AG09309 (cell line): Measurements from ENCODE around the gene SNX4.
"Not testable (repeated sequence)": the region's sequence is repeated elsewhere in the genome, so short reads cannot be mapped to it uniquely, and the experiment has no call there.

Experiments used
- DNase-seq: peaks from one replicate; pipeline ENCODE4 v3.0.0-alpha.2; 2010; ENCODE audit warnings: low read depth
- H3K4me3 ChIP-seq: 2 replicates; pipeline ENCODE4 v1.5.1; 2011; ENCODE audit warnings: mild to moderate bottlenecking, low read depth, low read length, moderate library complexity; ENCODE audit not compliant: control insufficient read depth
- CTCF ChIP-seq: IDR thresholded peaks from 2 replicates; pipeline ENCODE4 v1.5.1; 2011; ENCODE audit warnings: mild to moderate bottlenecking, low read depth, low read length, inconsistent platforms; ENCODE audit not compliant: insufficient read depth, control insufficient read depth; ENCODE audit errors: missing control alignments

Gene SNX4

GRCh38 chr3:125482406-125482805 lies 37.6 kb downstream of the SNX4 start:
- no peak for TF ChIP-seq CTCF
- DNase-seq: no peak
- no peak overlapping the region for H3K4me3 ChIP-seq

DNA sequence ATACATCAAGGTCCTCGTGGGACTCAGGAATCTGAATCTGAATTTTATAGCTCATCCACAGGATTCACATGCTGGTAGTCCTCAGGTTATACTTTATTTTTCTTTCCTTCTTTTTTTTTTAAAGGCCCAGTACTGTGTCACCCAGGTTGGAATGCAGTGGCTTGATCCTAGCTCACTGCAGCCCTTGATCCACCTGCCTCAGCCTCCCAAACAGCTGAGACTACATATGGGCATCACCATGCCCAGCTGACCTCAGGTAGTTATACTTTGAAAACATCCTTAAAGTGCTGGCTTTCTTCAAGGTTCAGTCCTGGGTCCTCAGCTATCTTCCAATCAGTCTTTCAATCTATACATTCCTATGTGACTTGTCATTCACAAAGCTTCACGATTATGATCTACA lies 38.2 kb downstream of the SNX4 start:
- no peak overlapping the region for H3K4me3 ChIP-seq
- DNase-seq: no peak

GRCh38 chr3:125481375-125481759 lies 38.6 kb downstream of the SNX4 start:
- not testable (repeated sequence) for DNase-seq

More for the DNA sequence above, 38.2 kb downstream of the SNX4 start:
- no peak for TF ChIP-seq CTCF

DNA sequence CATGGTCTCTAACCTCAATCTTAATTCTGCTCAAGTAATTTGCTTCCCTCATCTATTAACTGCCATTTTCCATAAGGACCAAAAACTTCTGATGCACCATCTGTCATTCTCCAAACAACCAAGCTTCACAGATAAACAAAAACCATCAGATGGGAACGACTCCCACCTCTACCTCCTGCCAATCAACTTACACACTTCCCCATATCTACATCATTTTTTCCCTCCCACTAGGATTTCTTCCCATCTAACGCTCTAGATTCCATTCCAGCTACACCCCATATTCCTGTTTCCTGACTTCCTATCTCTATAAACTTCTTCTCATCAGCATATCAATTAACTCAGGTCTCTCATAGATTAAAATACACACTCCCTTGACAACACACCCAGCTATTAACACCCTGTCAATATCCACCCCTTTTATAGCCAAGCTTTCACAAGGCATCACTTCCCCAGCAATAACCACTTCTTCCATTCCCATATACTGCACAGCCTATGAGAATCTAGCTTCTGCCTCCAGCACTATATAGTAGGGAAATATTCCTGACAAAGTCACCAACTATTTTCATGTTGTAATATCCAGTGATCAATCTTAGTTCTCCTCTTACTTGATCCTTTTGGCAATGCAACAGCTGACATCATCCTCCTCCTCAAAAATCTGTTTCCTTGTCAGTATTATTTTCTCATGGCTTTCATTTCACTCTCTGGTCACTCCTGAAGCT lies 39.2 kb downstream of the SNX4 start:
- no peak overlapping the region for H3K4me3 ChIP-seq
- peak; percentile 83 for DNase-seq
- no peak for TF ChIP-seq CTCF

More at GRCh38 chr3:125481375-125481759, 38.6 kb downstream of the SNX4 start:
- H3K4me3 ChIP-seq: not testable (repeated sequence)

- DNase-seq: no peak
- no peak for TF ChIP-seq CTCF
- no peak overlapping the region for H3K4me3 ChIP-seq
Observed at GRCh38 chr3:125479091-125479490, 40.9 kb downstream of the SNX4 start.

DNA sequence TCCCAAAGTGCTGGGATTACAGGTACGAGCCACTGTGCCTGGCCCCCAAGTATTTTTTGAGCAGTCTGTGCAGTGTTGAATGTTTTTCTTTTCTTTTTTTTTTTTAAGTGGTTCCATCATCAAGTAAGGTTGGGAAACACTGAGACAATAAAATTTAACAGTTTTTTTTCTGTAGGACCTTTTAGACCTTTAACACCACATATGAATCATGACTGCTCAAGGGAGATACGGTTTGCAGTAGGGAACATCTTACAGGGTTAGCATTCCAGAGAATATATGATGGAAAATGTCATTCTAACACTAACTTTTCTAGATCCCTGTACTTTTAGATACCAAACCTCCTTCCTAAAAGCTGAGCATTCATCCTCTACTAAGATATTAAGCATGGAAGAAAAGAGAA lies 41.7 kb downstream of the SNX4 start:
- DNase-seq: peak; percentile 67

More for the DNA sequence above, 41.7 kb downstream of the SNX4 start:
- TF ChIP-seq CTCF: no peak
- no peak overlapping the region for H3K4me3 ChIP-seq
